Loucy (cell line): ENCODE results near the gene SLC39A13.

Source experiments
- H2AFZ ChIP-seq: fragments of 200-600 bp; sonication (generic); 2 replicates; pipeline ENCODE4 v1.6.0; 2016; ENCODE audit warnings: antibody characterized with exemption, mild to moderate bottlenecking, low read length, moderate library complexity
- H3F3A ChIP-seq: fragments of 200-600 bp; 2 replicates; pipeline ENCODE4 v1.6.0; 2016; ENCODE audit warnings: antibody characterized with exemption, low read depth, mild to moderate bottlenecking
- H3K27me3 ChIP-seq: fragments of 200-600 bp; sonication (generic); 2 replicates; pipeline ENCODE4 v1.6.1; 2014; ENCODE audit warnings: low read length, mild to moderate bottlenecking; ENCODE audit not compliant: insufficient read depth, poor library complexity, severe bottlenecking
- H3K36me3 ChIP-seq: fragments of 200-600 bp; sonication (generic); 2 replicates; pipeline ENCODE4 v1.6.1; 2016; ENCODE audit warnings: low read length; ENCODE audit not compliant: insufficient read depth
- H3K4me1 ChIP-seq: fragments of 200-600 bp; sonication (generic); 2 replicates; pipeline ENCODE4 v1.5.1; 2014; ENCODE audit warnings: low read length, mild to moderate bottlenecking; ENCODE audit not compliant: insufficient read depth, poor library complexity, severe bottlenecking
- H3K4me2 ChIP-seq: fragments of 200-600 bp; sonication (generic); 2 replicates; pipeline ENCODE4 v1.6.0; 2014; ENCODE audit warnings: antibody characterized with exemption, low read length, low read depth, mild to moderate bottlenecking; ENCODE audit not compliant: poor library complexity, severe bottlenecking
- H3K4me3 ChIP-seq: fragments of 200-600 bp; sonication (generic); 2 replicates; pipeline ENCODE4 v1.5.1; 2014; ENCODE audit warnings: low read length, mild to moderate bottlenecking, mixed read lengths; ENCODE audit not compliant: poor library complexity, severe bottlenecking
- H3K79me2 ChIP-seq: fragments of 200-600 bp; sonication (generic); 2 replicates; pipeline ENCODE4 v1.6.1; 2014; ENCODE audit warnings: low read length; ENCODE audit not compliant: insufficient read depth
- H3K9ac ChIP-seq: fragments of 200-600 bp; sonication (generic); 2 replicates; pipeline ENCODE4 v1.6.0; 2014; ENCODE audit warnings: mild to moderate bottlenecking, low read depth, low read length, moderate library complexity; ENCODE audit not compliant: poor library complexity, severe bottlenecking
- H3K9me2 ChIP-seq: fragments of 200-600 bp; sonication (generic); replicated peaks from 2 replicates; pipeline ENCODE4 v1.6.1; 2016; ENCODE audit warnings: low read depth, low read length, mixed read lengths
- H3K9me3 ChIP-seq: fragments of 200-600 bp; sonication (generic); 2 replicates; pipeline ENCODE4 v1.6.1; 2014; ENCODE audit warnings: mild to moderate bottlenecking, antibody characterized with exemption, low read length, low read depth; ENCODE audit not compliant: insufficient read depth
- H4K20me1 ChIP-seq: fragments of 200-600 bp; sonication (generic); 2 replicates; pipeline ENCODE4 v1.6.0; 2014; ENCODE audit warnings: antibody characterized with exemption, low read length, mild to moderate bottlenecking; ENCODE audit not compliant: insufficient read depth, poor library complexity, severe bottlenecking
- EZH2phosphoT487 ChIP-seq: fragments of 200-600 bp; IDR thresholded peaks from 2 replicates; pipeline ENCODE4 v1.6.1; 2018; ENCODE audit warnings: antibody characterized with exemption, mild to moderate bottlenecking, moderate library complexity, borderline replicate concordance
- TF ChIP-seq, protein P1 (sequence below): fragments of 200-600 bp; sonication (generic); conservative IDR thresholded peaks from 2 replicates; pipeline ENCODE4 v1.5.1; 2014; ENCODE audit warnings: mild to moderate bottlenecking, antibody characterized with exemption, low read length

The SLC39A13 gene

GRCh38 chr11:47449541-47449940 lies 41.2 kb downstream of the SLC39A13 start:
- H3K4me1 ChIP-seq: no peaks in the 10 kb centered on the region
- no peaks in the 10 kb centered on the region for H3K9me3 ChIP-seq
- H3K79me2 ChIP-seq: no peaks in the 10 kb centered on the region
- H3F3A ChIP-seq: no peaks in the 10 kb centered on the region
- H3K4me2 ChIP-seq: no peak overlapping the region
- no peaks in the 10 kb centered on the region for H4K20me1 ChIP-seq
- TF ChIP-seq, protein P1, sequence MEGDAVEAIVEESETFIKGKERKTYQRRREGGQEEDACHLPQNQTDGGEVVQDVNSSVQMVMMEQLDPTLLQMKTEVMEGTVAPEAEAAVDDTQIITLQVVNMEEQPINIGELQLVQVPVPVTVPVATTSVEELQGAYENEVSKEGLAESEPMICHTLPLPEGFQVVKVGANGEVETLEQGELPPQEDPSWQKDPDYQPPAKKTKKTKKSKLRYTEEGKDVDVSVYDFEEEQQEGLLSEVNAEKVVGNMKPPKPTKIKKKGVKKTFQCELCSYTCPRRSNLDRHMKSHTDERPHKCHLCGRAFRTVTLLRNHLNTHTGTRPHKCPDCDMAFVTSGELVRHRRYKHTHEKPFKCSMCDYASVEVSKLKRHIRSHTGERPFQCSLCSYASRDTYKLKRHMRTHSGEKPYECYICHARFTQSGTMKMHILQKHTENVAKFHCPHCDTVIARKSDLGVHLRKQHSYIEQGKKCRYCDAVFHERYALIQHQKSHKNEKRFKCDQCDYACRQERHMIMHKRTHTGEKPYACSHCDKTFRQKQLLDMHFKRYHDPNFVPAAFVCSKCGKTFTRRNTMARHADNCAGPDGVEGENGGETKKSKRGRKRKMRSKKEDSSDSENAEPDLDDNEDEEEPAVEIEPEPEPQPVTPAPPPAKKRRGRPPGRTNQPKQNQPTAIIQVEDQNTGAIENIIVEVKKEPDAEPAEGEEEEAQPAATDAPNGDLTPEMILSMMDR: no peak
- no peak for TF ChIP-seq EZH2phosphoT487
- no peak overlapping the region for H3K9ac ChIP-seq
- H3K36me3 ChIP-seq: no peaks in the 10 kb centered on the region
- no peaks in the 10 kb centered on the region for H3K27me3 ChIP-seq
- no peaks in the 10 kb centered on the region for H3K9me2 ChIP-seq
- no peak overlapping the region for H2AFZ ChIP-seq
- no peak overlapping the region for H3K4me3 ChIP-seq

DNA sequence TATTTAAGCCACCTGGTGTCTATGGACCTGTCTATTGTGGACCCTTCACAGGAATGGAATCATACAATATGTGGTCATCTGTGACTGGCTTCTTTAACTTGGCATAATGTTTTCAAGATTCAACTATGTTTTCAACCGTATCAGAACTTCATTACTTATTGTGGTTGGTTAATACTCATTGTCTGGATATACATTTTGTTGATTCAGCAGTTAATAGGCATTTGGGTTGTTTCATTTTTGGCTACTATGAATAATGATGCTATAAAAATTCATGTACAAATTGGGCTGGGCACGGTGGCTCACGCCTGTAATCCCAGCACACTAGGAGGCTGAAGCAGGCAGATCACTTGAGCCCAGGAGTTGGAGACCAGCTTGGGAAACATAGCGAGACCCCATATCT lies 43.0 kb downstream of the SLC39A13 start:
- no peak overlapping the region for H3K4me3 ChIP-seq
- H3K9ac ChIP-seq: no peak overlapping the region
- TF ChIP-seq, protein P1: no peak
- no peak for TF ChIP-seq EZH2phosphoT487
- no peaks in the 10 kb centered on the region for H3K36me3 ChIP-seq
- no peaks in the 10 kb centered on the region for H3K9me3 ChIP-seq
- H3K4me1 ChIP-seq: no peaks in the 10 kb centered on the region
- H3K27me3 ChIP-seq: no peaks in the 10 kb centered on the region
- no peak overlapping the region for H2AFZ ChIP-seq
- H3F3A ChIP-seq: no peaks in the 10 kb centered on the region
- H3K79me2 ChIP-seq: no peaks in the 10 kb centered on the region
- no peaks in the 10 kb centered on the region for H3K9me2 ChIP-seq
- H4K20me1 ChIP-seq: no peaks in the 10 kb centered on the region
- H3K4me2 ChIP-seq: no peak overlapping the region

- no peaks in the 10 kb centered on the region for H3K27me3 ChIP-seq
- TF ChIP-seq EZH2phosphoT487: no peak
- TF ChIP-seq, protein P1: no peak
- H3K36me3 ChIP-seq: no peaks in the 10 kb centered on the region
- H2AFZ ChIP-seq: no peak overlapping the region
- no peak overlapping the region for H3K9ac ChIP-seq
- H3K4me3 ChIP-seq: no peak overlapping the region
- no peaks in the 10 kb centered on the region for H4K20me1 ChIP-seq
- no peaks in the 10 kb centered on the region for H3K9me2 ChIP-seq
- no peaks in the 10 kb centered on the region for H3F3A ChIP-seq
- H3K4me2 ChIP-seq: no peak overlapping the region
- H3K79me2 ChIP-seq: no peaks in the 10 kb centered on the region
- H3K9me3 ChIP-seq: no peaks in the 10 kb centered on the region
- no peaks in the 10 kb centered on the region for H3K4me1 ChIP-seq
Measured at GRCh38 chr11:47451990-47452389, 43.6 kb downstream of the SLC39A13 start.
